NB4 (cell line): Measurements from ENCODE around the gene RPS6KA1.

Experiments used
- CTCF ChIP-seq: IDR thresholded peaks from one replicate; pipeline ENCODE4 v1.5.1; 2012; ENCODE audit warnings: low read depth, low read length
- MAX ChIP-seq: IDR thresholded peaks from 2 replicates; pipeline ENCODE4 v1.6.1; 2011; ENCODE audit warnings: low read depth, low read length
- POLR2A ChIP-seq: IDR thresholded peaks from 2 replicates; pipeline ENCODE4 v1.6.1; 2011; ENCODE audit warnings: mild to moderate bottlenecking; ENCODE audit not compliant: insufficient read length; ENCODE audit errors: extremely low read depth

- no peak for TF ChIP-seq MAX
- no peak for TF ChIP-seq POLR2A
- peak; percentile 38 for TF ChIP-seq CTCF
Measured at GRCh38 chr1:26583646-26584485, 54.3 kb downstream of the RPS6KA1 start.
